ENCODE measurements around the gene ZC3HAV1. TPM values are rescaled to one million over a fixed set of nuclear protein-coding genes. Genes with fewer than 3 reads are reported as not detected.

The ZC3HAV1 gene
- total and polyA plus RNA-seq, 9 of the 15 experiments (the other 6 are each of a cell fraction or from before 2014, with no cell fraction given): 11.9 to 40.5 (median 23.9) TPM

- no peak for TF ChIP-seq GTF3C2 (IDR thresholded peaks at IDR 0.05; ENCODE audit: borderline replicate concordance, extremely low read depth, insufficient read length)
- no peak for TF ChIP-seq CGGBP1 (CRISPR knock-in tag; IDR thresholded peaks at IDR 0.05)
- TF ChIP-seq HMBOX1 (IDR thresholded peaks at IDR 0.05): peak; percentile 89
- TF ChIP-seq PPARD (CRISPR knock-in tag; IDR thresholded peaks at IDR 0.05): 0 out of 2 replicates have a peak, but pooled peaks have one; percentile 1
- no peak for TF ChIP-seq GATAD2B (IDR thresholded peaks at IDR 0.05; ENCODE audit: borderline replicate concordance)
- TF ChIP-seq ZNF518B (CRISPR knock-in tag; IDR thresholded peaks at IDR 0.05): no peak
- no peak for TF ChIP-seq POLR2A (conservative IDR thresholded peaks at IDR 0.05)
- no peak for TF ChIP-seq U2AF1 (optimal IDR thresholded peaks at IDR 0.05; ENCODE audit: low read depth, low read length)
- TF ChIP-seq CREB3L1 (IDR thresholded peaks at IDR 0.05; ENCODE audit: borderline replicate concordance, low read depth): no peak
- TF ChIP-seq ZNF707 (CRISPR knock-in tag; conservative IDR thresholded peaks at IDR 0.05): no peak; the same call in 1 of the 2 replicates
- no peak for TF ChIP-seq FOXM1 (IDR thresholded peaks at IDR 0.05; ENCODE audit: low read depth)
- TF ChIP-seq FOXM1 (CRISPR knock-in tag; IDR thresholded peaks at IDR 0.05; ENCODE audit: low read depth): no peak
- no peak for TF ChIP-seq ZEB2 (IDR thresholded peaks at IDR 0.05)
- TF ChIP-seq ZNF668 (CRISPR knock-in tag; IDR thresholded peaks at IDR 0.05): no peak; the same call in 1 of the 2 replicates
- TF ChIP-seq POU5F1 (IDR thresholded peaks at IDR 0.05; ENCODE audit: borderline replicate concordance, low read depth, low read length, partially characterized antibody): no peak
- TF ChIP-seq GABPB2 (CRISPR knock-in tag; conservative IDR thresholded peaks at IDR 0.05): no peak
- TF ChIP-seq MTA3 (IDR thresholded peaks at IDR 0.05; ENCODE audit: borderline replicate concordance): peak; percentile 74; the same call in 1 of the 2 replicates
- peak; percentile 34; the same call in 1 of the 2 replicates for TF ChIP-seq GATAD2A (IDR thresholded peaks at IDR 0.05)
- TF ChIP-seq PHB (CRISPR knock-in tag; IDR thresholded peaks at IDR 0.05): no peak
- peak; percentile 54; the same call in 1 of the 2 replicates for TF ChIP-seq SMAD3 (CRISPR knock-in tag; conservative IDR thresholded peaks at IDR 0.05)
Observed at GRCh38 chr7:139118805-139119485, 9.4 kb upstream of the ZC3HAV1 start (continued).

Data from K562 (cell line).